NCI-H2227 (cell line): ENCODE data around the gene GTF2A1L.

Experiments used
- DNase-seq: peaks from one replicate; lab custom pipeline; 2025; ENCODE audit not compliant: unreplicated experiment; lab: John Stamatoyannopoulos, UW

Gene GTF2A1L

DNA sequence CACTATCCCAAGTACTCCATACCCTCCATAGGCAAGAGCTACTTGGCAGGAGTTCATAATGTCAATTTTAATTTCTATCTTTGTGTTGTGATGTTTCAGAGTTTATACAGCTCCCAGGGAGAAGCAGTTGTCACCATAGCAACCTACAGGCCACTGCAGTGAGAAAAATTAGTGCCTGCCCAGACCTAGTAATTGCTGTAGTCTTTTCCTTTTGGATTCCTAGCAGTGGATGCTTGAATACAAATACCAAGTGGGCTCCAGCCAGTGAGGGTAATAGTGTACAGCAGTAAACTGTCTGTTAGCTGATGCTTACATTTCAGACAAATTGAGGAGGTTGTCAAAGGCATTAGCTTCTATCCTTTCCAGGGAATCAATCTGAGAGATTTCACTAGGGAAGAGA lies 111.2 kb downstream of the GTF2A1L start:
- peak; percentile 89 for DNase-seq
